Uterus (tissue), 2 donors: ENCODE measurements around the gene DNAJB2.

Experiments
- POLR2A ChIP-seq, 2 donors: fragments of 450-650 bp; IDR thresholded peaks; one replicate each; pipeline ENCODE4 v1.6.1; 2016; ENCODE audit warnings: antibody characterized with exemption in 2 of 2, mild to moderate bottlenecking in 1 of 2, moderate library complexity in 1 of 2
- TF ChIP-seq, protein P1 (sequence below), 4 experiments: fragments of 200-600 bp in 2 of 4; fragments of 450-650 bp in 2 of 4; sonication (generic) in 2 of 4; IDR thresholded peaks; one replicate each; pipeline ENCODE4 v1.5.1; 2016 to 2019; ENCODE audit warnings: antibody characterized with exemption in 4 of 4, mild to moderate bottlenecking in 2 of 4, moderate library complexity in 1 of 4

DNA sequence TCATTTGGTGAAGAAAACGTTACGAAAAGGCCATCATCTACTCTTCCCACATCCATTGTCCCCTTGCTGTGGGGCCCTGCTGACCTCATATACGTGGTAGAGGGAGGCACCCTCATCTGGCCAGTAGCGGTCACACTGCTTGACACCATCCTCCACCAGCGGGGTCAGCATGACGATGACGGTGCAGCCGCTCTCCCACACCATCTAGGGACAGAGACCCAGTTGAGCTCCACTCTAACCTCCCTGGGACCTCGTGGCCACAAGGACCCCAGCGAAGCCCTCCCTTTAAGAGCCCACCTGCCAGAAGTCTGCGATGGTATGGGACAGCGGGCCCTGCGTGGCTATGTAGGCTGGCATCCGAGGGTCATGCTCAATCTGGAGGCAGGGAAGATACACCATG, 17.0 kb downstream of the DNAJB2 start:
- TF ChIP-seq, protein P1, sequence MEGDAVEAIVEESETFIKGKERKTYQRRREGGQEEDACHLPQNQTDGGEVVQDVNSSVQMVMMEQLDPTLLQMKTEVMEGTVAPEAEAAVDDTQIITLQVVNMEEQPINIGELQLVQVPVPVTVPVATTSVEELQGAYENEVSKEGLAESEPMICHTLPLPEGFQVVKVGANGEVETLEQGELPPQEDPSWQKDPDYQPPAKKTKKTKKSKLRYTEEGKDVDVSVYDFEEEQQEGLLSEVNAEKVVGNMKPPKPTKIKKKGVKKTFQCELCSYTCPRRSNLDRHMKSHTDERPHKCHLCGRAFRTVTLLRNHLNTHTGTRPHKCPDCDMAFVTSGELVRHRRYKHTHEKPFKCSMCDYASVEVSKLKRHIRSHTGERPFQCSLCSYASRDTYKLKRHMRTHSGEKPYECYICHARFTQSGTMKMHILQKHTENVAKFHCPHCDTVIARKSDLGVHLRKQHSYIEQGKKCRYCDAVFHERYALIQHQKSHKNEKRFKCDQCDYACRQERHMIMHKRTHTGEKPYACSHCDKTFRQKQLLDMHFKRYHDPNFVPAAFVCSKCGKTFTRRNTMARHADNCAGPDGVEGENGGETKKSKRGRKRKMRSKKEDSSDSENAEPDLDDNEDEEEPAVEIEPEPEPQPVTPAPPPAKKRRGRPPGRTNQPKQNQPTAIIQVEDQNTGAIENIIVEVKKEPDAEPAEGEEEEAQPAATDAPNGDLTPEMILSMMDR (IDR thresholded peaks at IDR 0.05): no peak
- no peak for TF ChIP-seq POLR2A (IDR thresholded peaks at IDR 0.05)
